Activated CD4-positive, alpha-beta memory T cell treated with anti-CD3 and anti-CD28 coated beads, Interleukin-2, amount 10 ng/mL, durations not matched to agents 7 days and 5 days (primary cell): ENCODE data around the gene EEFSEC. TPM values are rescaled to one million over a fixed set of nuclear protein-coding genes. Genes with fewer than 3 reads are reported as not detected.

Experiments
- CTCF ChIA-PET: fragments of 350-600 bp; sonication (Branson Sonifier 250); formaldehyde crosslinking; loops from one replicate; lab custom pipeline; 2021; ENCODE audit warnings: antibody characterized with exemption, inconsistent platforms; lab: Charles Lee
- POLR2A ChIA-PET: fragments of 350-600 bp; sonication (Branson Sonifier 250); formaldehyde crosslinking; loops from one replicate; lab custom pipeline; 2021; ENCODE audit warnings: antibody characterized with exemption; lab: Charles Lee
- DNase-seq: peaks from one replicate; pipeline ENCODE4 v3.0.0-alpha.2; 2020
- H3K27ac Mint-ChIP-seq: one replicate; pipeline ENCODE4 v1.8.0; 2021; ENCODE audit warnings: mild to moderate bottlenecking, mixed read lengths
- H3K27me3 Mint-ChIP-seq: one replicate; pipeline ENCODE4 v1.8.0; 2021; ENCODE audit warnings: mixed read lengths
- H3K36me3 Mint-ChIP-seq: one replicate; pipeline ENCODE4 v1.8.0; 2021; ENCODE audit warnings: low read depth, mixed read lengths
- H3K4me1 Mint-ChIP-seq: one replicate; pipeline ENCODE4 v1.8.0; 2021; ENCODE audit warnings: mixed read lengths
- H3K4me3 Mint-ChIP-seq: one replicate; pipeline ENCODE4 v1.8.0; 2021; ENCODE audit warnings: mild to moderate bottlenecking, mixed read lengths
- H3K9me3 Mint-ChIP-seq: one replicate; pipeline ENCODE4 v1.8.0; 2021; ENCODE audit warnings: mixed read lengths
- total RNA-seq, 2 experiments: library from RNA; stranded (reverse); gene quantifications; one replicate each; pipeline ENCODE4 v1.2.3, GENCODE V29; 2021

The EEFSEC gene
- total RNA-seq, 2 experiments from 2014 or later = 14.5 to 15.0 TPM

DNA sequence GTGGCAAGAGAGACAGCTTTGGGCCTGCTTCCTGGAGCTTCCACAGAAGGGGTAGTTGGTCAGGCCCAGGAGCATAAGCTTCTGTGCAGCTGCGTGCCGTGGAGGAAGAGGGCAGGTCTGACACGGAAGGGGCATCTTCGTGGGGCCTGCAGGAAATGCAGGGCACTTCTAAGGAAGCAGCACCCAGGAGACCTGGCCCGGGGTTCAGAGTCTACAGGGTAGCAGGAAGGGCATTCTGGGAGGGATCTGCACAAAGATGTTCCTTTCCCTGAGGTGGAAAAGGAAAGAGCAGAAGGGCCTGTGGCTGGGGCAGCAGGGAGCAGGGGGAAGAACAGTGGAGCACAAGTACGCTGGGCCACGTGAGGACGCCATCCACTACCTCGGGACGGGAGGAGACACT is 228.3 kb downstream of the EEFSEC start:
- H3K27me3 Mint-ChIP-seq = no peaks in the 10 kb centered on the region
- ChIA-PET POLR2A (no interaction called here), CTCF (no interaction called here)
- H3K4me3 Mint-ChIP-seq = no peak overlapping the region
- H3K27ac Mint-ChIP-seq = no peak overlapping the region
- no peaks in the 10 kb centered on the region for H3K9me3 Mint-ChIP-seq
- H3K4me1 Mint-ChIP-seq = no peaks in the 10 kb centered on the region
- H3K36me3 Mint-ChIP-seq = no peaks in the 10 kb centered on the region
- no peak for DNase-seq

- POLR2A ChIA-PET = no interaction called here
- no peaks in the 10 kb centered on the region for H3K9me3 Mint-ChIP-seq
- H3K4me3 Mint-ChIP-seq = no peak overlapping the region
- H3K36me3 Mint-ChIP-seq = no peaks in the 10 kb centered on the region
- H3K27me3 Mint-ChIP-seq = no peaks in the 10 kb centered on the region
- no peak for DNase-seq
- H3K27ac Mint-ChIP-seq = no peak overlapping the region
- CTCF ChIA-PET = no interaction called here
- no peaks in the 10 kb centered on the region for H3K4me1 Mint-ChIP-seq
Measured at GRCh38 chr3:128382221-128382807, 229.0 kb downstream of the EEFSEC start.

DNA sequence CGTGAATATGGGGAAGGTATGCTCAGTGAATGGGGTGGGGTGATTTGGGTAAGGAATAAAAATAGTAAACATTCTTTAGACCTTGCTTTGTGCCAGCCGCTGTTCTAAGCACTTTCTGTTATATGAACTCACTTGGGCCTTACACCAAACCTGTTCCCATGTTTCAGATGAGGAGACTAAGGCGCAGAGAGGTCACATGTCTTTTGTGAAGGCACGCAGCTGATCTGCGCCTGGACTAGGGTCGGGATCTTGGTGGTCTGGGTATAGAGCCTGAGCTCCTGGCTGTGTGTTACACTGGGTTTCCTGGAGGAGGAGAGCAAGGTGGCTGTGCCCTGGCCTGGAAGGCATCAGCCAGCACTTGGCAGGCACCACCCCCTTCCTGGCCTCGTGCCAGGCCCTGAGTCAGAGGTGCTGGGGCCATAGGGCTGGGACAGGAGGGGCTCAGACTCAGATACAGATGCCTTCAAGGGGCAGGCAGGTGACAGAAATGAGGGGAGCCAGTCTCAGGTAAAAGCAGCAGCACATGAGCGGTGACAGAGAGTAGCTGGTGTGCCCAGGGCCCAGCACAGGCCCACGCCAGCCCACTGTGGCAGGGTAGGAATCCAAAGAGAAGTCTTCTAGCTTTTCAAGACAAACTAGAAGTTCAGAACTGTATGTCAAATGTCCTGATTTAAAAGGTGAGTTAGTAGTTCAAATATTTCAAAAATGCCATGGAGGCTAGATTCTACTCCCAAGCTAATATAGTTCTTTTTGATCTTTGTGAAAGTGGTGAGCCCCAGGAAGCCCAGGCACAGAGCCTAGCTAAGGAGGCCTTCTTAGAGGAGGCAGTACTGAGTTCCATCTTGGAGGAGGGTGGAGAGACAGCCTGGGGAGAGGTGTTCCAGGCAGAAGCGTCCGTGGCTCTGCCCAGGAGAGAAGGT is 230.3 kb downstream of the EEFSEC start:
- Mint-ChIP-seq H3K36me3 (no peaks in the 10 kb centered on the region), H3K9me3 (no peaks in the 10 kb centered on the region), H3K4me3 (no peak overlapping the region), H3K4me1 (no peaks in the 10 kb centered on the region), H3K27me3 (no peaks in the 10 kb centered on the region), H3K27ac (no peak overlapping the region)
- CTCF ChIA-PET = no interaction called here
- POLR2A ChIA-PET = no interaction called here
- peak; percentile 24 for DNase-seq

GRCh38 chr3:128385080-128385832 is 232.0 kb downstream of the EEFSEC start:
- Mint-ChIP-seq H3K4me3 (no peak overlapping the region), H3K27ac (no peak overlapping the region), H3K9me3 (no peaks in the 10 kb centered on the region), H3K4me1 (no peaks in the 10 kb centered on the region), H3K36me3 (no peaks in the 10 kb centered on the region), H3K27me3 (no peaks in the 10 kb centered on the region)
- CTCF ChIA-PET = no interaction called here
- POLR2A ChIA-PET = no interaction called here
- no peak for DNase-seq

DNA sequence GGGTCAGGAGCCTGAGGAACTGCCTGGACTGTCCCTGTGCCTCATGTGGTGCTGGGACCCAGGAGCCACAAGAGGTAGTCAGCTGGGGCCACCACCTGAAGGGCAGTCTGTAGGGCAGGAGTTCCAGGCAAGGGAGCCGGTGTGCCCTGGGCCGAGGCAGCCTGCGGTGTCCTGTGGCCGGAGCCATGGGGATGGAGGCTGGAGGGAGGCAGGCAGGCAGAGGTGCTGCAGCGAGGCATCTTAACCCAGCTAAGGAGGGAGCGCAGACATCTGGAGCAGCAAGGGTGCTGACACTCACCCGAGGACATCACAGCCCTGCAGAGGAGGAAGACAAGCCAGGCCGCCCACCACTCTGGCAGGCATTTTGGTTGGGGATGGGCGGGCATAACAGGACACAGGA is 235.7 kb downstream of the EEFSEC start:
- no peak overlapping the region for H3K4me3 Mint-ChIP-seq
- H3K4me1 Mint-ChIP-seq = no peaks in the 10 kb centered on the region
- H3K27me3 Mint-ChIP-seq = no peaks in the 10 kb centered on the region
- no peaks in the 10 kb centered on the region for H3K36me3 Mint-ChIP-seq
- no peak overlapping the region for H3K27ac Mint-ChIP-seq
- no peaks in the 10 kb centered on the region for H3K9me3 Mint-ChIP-seq
- CTCF ChIA-PET = no interaction called here
- no peak for DNase-seq
- POLR2A ChIA-PET = no interaction called here

- no peaks in the 10 kb centered on the region for H3K36me3 Mint-ChIP-seq
- CTCF ChIA-PET = no interaction called here
- peaks cover 1% of the 10 kb centered on the region for H3K4me1 Mint-ChIP-seq
- no peaks in the 10 kb centered on the region for H3K9me3 Mint-ChIP-seq
- POLR2A ChIA-PET = no interaction called here
- DNase-seq = no peak
- H3K27ac Mint-ChIP-seq = no peak overlapping the region
- no peaks in the 10 kb centered on the region for H3K27me3 Mint-ChIP-seq
- no peak overlapping the region for H3K4me3 Mint-ChIP-seq
Measured at GRCh38 chr3:128390867-128391266, 237.6 kb downstream of the EEFSEC start.

DNA sequence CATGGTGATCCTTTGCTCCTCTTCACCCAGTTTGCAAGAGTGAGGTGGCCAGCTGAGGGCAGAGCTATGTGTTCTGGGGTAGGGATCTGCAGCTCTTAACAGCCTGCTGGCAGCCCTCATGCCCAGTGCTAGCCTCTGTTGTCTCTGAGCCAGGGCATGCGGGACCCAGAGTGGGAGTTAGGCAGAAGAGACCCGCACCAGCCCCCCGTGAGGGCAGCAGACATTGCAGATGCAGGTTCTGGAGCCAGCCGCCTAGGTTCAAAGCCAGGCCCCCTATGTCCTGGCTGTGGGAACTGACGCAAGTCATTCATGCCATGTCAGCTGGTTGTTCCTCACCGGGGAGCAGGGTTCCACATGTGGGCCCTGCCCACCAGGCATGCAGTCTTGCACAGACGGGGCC is 238.7 kb downstream of the EEFSEC start:
- no peaks in the 10 kb centered on the region for H3K36me3 Mint-ChIP-seq
- DNase-seq = no peak
- ChIA-PET POLR2A (no interaction called here), CTCF (no interaction called here)
- peaks cover 1% of the 10 kb centered on the region for H3K4me1 Mint-ChIP-seq
- H3K4me3 Mint-ChIP-seq = no peak overlapping the region
- H3K27ac Mint-ChIP-seq = no peak overlapping the region
- H3K9me3 Mint-ChIP-seq = no peaks in the 10 kb centered on the region
- no peaks in the 10 kb centered on the region for H3K27me3 Mint-ChIP-seq

GRCh38 chr3:128392818-128393544 is 239.7 kb downstream of the EEFSEC start:
- no peaks in the 10 kb centered on the region for H3K27me3 Mint-ChIP-seq
- H3K27ac Mint-ChIP-seq = no peak overlapping the region
- peaks cover 1% of the 10 kb centered on the region for H3K4me1 Mint-ChIP-seq
- no peak overlapping the region for H3K4me3 Mint-ChIP-seq
- CTCF ChIA-PET = no interaction called here
- no peaks in the 10 kb centered on the region for H3K36me3 Mint-ChIP-seq
- POLR2A ChIA-PET = no interaction called here
- DNase-seq = no peak
- no peaks in the 10 kb centered on the region for H3K9me3 Mint-ChIP-seq

DNA sequence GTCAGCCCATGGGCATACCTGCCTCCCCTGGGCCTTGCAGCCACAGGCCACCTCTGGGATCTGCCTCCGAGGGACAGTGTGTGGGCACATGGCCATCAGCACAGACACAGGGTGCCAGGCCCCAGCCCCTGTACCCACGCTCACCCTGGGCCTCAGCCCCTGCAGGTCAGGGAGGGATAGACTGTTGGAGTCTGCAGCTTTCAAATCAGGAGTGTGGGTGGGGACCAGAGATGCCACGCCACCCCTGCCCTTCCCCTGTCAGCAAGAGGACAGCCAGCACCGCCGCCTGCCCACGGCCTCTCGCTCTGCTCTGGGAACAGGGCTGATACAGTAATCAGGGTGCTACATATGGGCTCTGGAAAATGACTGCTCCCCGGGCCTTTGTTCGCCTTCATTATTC is 240.8 kb downstream of the EEFSEC start:
- H3K4me3 Mint-ChIP-seq = no peak overlapping the region
- DNase-seq = no peak
- ChIA-PET POLR2A (no interaction called here), CTCF (no interaction called here)
- no peaks in the 10 kb centered on the region for H3K9me3 Mint-ChIP-seq
- H3K36me3 Mint-ChIP-seq = no peaks in the 10 kb centered on the region
- no peaks in the 10 kb centered on the region for H3K27me3 Mint-ChIP-seq
- H3K4me1 Mint-ChIP-seq = peaks cover 1% of the 10 kb centered on the region
- no peak overlapping the region for H3K27ac Mint-ChIP-seq

GRCh38 chr3:128395046-128395445 is 241.8 kb downstream of the EEFSEC start:
- Mint-ChIP-seq H3K27me3 (no peaks in the 10 kb centered on the region), H3K9me3 (no peaks in the 10 kb centered on the region), H3K4me1 (peaks cover 1% of the 10 kb centered on the region), H3K36me3 (no peaks in the 10 kb centered on the region), H3K27ac (no peak overlapping the region), H3K4me3 (no peak overlapping the region)
- no peak for DNase-seq
- CTCF ChIA-PET = no interaction called here
- POLR2A ChIA-PET = no interaction called here

- DNase-seq = no peak
- no peaks in the 10 kb centered on the region for H3K9me3 Mint-ChIP-seq
- POLR2A ChIA-PET = no interaction called here
- H3K4me3 Mint-ChIP-seq = no peak overlapping the region
- H3K4me1 Mint-ChIP-seq = peaks cover 1% of the 10 kb centered on the region
- CTCF ChIA-PET = no interaction called here
- H3K36me3 Mint-ChIP-seq = no peaks in the 10 kb centered on the region
- no peaks in the 10 kb centered on the region for H3K27me3 Mint-ChIP-seq
- no peak overlapping the region for H3K27ac Mint-ChIP-seq
Measured at GRCh38 chr3:128395500-128396162, 242.3 kb downstream of the EEFSEC start.

DNA sequence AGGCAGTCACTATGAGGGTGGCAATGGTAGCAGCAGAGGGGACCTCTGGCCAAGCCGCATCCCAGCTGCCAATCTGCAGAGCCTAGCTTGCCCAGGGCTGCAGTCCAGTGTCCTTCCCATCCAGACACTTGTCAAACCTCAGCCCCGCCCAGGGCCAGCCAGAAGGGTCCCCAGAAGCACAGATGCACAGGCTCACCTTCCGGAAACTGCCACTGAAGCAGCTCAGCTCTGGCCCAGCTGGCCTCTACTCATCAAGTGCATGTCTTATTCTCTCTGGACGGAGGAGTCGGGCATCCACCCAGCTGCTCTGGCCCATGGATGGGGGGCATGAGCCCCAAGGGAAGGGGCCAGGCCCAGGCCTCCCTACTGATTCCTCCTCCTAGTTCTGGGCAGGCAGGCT is 244.2 kb downstream of the EEFSEC start:
- H3K36me3 Mint-ChIP-seq = no peaks in the 10 kb centered on the region
- ChIA-PET CTCF (no interaction called here), POLR2A (no interaction called here)
- H3K9me3 Mint-ChIP-seq = no peaks in the 10 kb centered on the region
- no peak overlapping the region for H3K27ac Mint-ChIP-seq
- no peak for DNase-seq
- H3K4me1 Mint-ChIP-seq = peaks cover 1% of the 10 kb centered on the region
- H3K27me3 Mint-ChIP-seq = no peaks in the 10 kb centered on the region
- no peak overlapping the region for H3K4me3 Mint-ChIP-seq
